Adrenal gland (tissue), 5 donors: Measurements from ENCODE around the gene ANKIB1.

Source experiments
- POLR2A ChIP-seq, 2 donors: fragments of 450-650 bp; IDR thresholded peaks; one replicate each; pipeline ENCODE4 v1.6.1; 2017; ENCODE audit warnings: antibody characterized with exemption in 2 of 2, mild to moderate bottlenecking in 2 of 2, moderate library complexity in 1 of 2
- TF ChIP-seq, protein P1 (sequence below), 6 experiments: fragments of 450-650 bp in 4 of 6; fragments of 200-600 bp in 2 of 6; sonication (generic) in 1 of 6; IDR thresholded peaks; 1 replicate in 5 of 6; 2 replicates in 1 of 6; pipeline versions ENCODE4 v1.5.1 to v1.8.0; 2016 to 2021; ENCODE audit warnings: antibody characterized with exemption in 6 of 6, mild to moderate bottlenecking in 2 of 6, moderate library complexity in 1 of 6
- donor health status: DM: no; HTN: no; CAD: no.

DNA sequence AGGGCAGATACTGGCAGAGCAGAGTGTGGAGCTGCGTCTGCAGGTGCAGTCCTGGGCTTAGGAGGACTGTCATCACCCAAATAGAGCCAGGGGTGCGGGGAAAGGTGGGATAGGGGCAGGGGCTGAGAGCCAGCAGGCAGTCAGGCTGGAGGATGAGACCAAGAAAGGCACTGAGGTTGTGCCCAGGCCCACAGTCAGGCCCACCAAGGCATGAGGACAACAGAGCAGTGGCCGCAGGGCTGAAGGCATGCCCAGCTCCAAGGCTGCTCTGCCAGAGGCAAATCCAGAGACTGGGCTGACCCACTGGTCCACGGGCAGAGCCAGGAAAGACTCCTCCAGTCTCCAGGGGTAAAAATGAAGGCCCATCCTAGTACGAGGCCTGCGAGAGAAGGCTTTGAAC lies 177.2 kb downstream of the ANKIB1 start:
- TF ChIP-seq, protein P1, sequence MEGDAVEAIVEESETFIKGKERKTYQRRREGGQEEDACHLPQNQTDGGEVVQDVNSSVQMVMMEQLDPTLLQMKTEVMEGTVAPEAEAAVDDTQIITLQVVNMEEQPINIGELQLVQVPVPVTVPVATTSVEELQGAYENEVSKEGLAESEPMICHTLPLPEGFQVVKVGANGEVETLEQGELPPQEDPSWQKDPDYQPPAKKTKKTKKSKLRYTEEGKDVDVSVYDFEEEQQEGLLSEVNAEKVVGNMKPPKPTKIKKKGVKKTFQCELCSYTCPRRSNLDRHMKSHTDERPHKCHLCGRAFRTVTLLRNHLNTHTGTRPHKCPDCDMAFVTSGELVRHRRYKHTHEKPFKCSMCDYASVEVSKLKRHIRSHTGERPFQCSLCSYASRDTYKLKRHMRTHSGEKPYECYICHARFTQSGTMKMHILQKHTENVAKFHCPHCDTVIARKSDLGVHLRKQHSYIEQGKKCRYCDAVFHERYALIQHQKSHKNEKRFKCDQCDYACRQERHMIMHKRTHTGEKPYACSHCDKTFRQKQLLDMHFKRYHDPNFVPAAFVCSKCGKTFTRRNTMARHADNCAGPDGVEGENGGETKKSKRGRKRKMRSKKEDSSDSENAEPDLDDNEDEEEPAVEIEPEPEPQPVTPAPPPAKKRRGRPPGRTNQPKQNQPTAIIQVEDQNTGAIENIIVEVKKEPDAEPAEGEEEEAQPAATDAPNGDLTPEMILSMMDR (IDR thresholded peaks at IDR 0.05) = no peak
- TF ChIP-seq POLR2A (IDR thresholded peaks at IDR 0.05) = no peak
